Stimulated activated CD4-positive, alpha-beta T cell treated with anti-CD3 and anti-CD28 coated beads, Interleukin-1b, Interleukin-23, amount 100 ng/mL, for 4 hours (primary cell): ENCODE measurements around the gene DCAF7.
A peak's percentile ranks its signal among the peaks of the same experiment; 100 is the strongest.

ENCODE experiments used
- DNase-seq, 2 donors: peaks; one replicate each; pipeline ENCODE4 v3.0.0-alpha.2; 2020; ENCODE audit warnings: low read depth in 2 of 2

Gene DCAF7, protein sequence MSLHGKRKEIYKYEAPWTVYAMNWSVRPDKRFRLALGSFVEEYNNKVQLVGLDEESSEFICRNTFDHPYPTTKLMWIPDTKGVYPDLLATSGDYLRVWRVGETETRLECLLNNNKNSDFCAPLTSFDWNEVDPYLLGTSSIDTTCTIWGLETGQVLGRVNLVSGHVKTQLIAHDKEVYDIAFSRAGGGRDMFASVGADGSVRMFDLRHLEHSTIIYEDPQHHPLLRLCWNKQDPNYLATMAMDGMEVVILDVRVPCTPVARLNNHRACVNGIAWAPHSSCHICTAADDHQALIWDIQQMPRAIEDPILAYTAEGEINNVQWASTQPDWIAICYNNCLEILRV

GRCh38 chr17:63549946-63550816 is at the start of gene DCAF7:
DCAF7 (plus strand) TSS chr17:63550477; CDS start chr17:63550678, 201 bp downstream.
- DNase-seq, result peak; percentile 98 to 99

DNA sequence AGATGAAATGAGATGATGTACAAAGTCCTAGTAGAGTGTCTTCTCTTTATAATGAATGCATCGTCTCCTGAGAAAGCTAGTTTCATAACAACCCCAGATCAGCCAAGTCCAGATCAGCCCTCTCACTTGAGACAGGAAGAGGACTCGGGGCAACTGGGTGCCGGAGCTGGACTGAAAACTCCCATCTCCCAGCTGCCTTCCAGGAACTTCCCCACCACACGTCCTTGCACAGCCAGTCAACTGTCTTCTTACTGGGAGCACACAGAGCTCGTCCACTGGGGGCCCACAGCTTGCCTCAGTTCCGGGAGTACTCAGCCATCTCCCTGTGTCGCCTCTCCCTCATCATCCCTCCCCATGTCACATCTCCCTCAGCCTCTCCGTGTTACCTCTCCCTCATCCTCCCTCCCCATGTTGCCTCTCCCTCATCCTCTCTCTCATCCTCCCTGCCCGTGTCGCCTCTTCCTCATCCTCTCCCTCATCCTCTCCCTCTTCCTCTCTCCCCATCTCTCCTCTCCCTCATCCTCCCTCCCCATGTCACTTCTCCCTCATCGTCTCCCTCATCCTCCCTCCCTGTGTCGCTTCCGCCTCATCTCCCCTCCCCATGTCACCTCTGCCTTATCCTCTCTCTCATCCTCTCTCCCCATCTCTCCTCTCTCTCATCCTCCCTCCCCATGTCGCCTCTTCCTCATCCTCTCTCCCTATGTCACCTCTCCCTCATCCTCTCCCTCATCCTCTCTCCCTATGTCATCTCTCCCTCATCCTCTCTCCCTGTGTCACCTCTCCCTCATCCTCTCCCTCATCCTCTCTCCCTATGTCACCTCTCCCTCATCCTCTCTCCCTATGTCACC is 49.5 kb upstream of the DCAF7 start:
- DNase-seq, result no peak

DNA sequence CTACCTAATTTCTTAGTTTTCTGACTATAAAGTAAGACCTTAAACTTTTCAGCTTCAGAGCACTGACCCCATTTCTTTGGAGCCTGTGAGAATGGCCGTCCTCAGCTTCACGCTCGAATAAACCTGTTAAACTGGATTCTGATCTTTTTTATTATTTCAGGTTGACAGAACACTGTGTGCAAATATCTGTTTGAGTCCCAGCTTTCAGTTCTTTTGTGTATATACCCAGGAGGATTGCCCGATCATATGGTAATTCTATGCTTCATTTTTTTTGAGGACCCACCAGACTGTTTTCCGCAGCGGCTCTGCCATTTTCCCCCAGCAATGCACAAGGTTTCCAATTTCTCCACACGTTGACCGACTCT is 47.0 kb upstream of the DCAF7 start:
- no peak for DNase-seq

DNA sequence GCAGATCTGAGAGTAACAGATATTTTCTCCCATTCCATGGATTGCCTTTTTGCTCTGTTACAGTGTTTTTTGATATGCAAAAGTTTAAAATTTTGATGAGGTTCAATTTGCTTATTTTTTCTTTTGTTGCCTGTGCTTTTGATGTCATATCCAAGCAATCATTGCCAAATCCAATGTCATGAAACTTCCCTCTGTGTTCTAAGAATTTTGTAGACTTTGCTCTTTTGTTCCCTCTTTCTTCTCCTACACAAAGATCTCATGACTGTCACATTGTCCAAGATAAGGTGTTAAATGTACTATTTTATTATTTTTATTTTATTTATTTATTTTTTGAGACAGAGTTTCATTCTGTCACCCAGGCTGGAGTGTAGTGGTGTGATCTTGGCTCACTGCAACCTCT is 46.0 kb upstream of the DCAF7 start:
- DNase-seq, result no peak

DNA sequence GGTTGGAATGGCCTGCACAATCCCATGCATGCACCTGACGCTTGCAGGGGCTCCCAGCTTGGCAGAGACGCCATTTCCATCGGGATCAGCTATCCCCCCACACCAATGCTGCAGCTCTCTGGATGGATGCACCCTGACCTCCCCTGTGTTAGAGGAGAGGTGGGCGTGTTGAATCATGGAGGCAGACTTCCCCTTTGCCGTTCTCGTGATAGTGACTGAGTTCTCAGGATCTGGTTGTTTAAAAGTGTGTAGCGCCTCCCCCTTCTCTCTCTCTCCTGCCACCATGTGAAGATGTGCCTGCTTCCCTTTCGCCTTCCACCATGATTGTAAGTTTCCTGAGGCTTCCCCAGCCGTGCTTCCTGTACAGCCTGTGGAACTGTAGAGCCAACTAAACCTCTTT is 44.9 kb upstream of the DCAF7 start:
- DNase-seq, result no peak

- no peak for DNase-seq
Observed at GRCh38 chr17:63506627-63507026, 43.6 kb upstream of the DCAF7 start.

DNA sequence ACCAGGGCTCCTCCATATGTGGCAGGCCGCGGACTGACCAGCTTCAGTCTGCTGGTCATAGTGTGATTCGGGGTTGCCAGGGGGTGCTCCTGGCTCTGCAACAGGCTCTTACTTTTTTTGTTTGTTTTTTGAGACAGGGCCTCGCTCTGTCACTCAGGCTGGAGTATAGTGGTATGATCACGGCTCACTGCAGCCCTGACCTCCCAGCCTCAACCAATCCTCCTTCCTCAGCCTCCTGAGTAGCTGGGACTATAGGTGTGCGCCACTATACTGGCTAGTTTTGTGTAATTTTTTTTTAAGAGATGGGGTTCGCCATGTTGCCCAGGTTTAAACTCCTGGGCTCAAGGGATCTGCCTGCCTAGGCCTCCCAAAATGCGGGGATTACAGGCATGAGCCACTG is 38.9 kb upstream of the DCAF7 start:
- DNase-seq, result no peak

- DNase-seq, result no peak
Observed at GRCh38 chr17:63512388-63512787, 37.9 kb upstream of the DCAF7 start.

DNA sequence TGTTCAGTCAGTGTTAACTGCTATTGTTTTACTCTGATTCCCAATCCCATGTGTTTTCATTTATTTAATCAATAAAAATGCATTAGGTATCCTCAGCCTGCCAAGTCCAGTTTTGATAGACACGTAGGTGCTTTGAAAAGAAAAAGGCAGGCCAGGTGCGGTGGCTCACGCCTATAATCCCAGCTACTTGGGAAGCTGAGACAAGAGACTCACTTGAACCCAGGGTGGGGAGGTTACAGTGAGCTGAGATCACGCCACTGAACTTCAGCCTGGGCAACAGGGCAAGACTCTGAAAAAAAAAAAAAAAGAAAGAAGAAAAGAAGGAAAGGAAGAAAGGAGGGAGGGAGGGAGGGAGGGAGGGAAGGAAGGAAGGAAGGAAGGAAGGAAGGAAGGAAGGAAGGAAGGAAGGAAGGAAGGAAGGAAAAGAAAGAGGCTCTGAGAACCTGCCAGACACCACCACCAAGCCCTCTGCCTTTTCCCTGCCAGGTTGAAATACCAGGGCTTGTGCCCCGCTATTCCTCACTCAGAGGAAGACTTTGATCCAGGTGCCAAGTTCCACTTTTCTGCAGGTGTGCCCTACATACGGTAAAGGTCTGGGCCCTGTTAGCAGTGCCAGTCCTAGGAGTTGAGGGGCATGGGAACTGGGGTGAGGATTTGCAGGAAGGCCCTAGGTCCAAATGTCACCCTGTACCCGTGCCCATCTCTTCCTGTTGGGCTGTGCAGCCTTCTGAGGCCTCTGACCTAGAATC is 37.2 kb upstream of the DCAF7 start:
- no peak for DNase-seq

DNA sequence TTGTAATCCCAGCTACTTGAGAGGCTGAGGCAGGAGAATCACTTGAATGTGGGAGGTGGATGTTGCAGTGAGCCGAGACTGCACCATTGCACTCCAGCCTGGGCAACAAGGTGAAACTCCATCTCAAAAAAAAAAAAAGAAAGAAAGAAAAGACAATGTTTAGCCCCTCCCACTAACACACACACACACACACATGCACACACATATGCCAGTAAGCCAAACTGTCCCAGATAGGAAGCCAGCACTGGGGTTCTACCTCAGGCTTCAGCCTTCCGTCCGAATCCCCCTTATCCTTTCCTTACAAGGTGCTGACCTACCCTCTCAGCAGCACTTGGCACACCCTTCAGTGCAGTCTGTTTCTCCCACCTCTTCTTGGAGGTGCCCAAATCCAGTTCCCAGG is 35.8 kb upstream of the DCAF7 start:
- no peak for DNase-seq

GRCh38 chr17:63514974-63515373 is 35.3 kb upstream of the DCAF7 start:
- no peak for DNase-seq

DNA sequence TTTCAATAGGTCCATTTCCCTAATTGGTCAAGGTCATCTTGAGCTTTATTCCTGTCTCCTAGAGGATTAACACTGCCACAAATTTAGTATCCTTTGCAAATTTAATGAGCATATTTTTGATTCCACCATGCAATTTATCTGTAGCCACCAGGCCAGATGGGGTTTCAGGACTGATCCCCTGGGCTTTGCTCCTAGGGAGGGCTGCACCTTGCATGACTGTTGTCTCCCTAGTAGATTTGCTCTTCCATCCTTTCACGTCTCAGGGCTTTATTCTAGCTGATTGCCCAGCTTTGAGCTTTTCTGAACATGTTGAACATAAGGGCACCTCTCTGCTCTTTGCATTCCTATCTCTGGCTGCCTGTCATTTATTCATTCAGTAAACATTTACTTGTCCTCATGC is 34.9 kb upstream of the DCAF7 start:
- DNase-seq, result no peak

DNA sequence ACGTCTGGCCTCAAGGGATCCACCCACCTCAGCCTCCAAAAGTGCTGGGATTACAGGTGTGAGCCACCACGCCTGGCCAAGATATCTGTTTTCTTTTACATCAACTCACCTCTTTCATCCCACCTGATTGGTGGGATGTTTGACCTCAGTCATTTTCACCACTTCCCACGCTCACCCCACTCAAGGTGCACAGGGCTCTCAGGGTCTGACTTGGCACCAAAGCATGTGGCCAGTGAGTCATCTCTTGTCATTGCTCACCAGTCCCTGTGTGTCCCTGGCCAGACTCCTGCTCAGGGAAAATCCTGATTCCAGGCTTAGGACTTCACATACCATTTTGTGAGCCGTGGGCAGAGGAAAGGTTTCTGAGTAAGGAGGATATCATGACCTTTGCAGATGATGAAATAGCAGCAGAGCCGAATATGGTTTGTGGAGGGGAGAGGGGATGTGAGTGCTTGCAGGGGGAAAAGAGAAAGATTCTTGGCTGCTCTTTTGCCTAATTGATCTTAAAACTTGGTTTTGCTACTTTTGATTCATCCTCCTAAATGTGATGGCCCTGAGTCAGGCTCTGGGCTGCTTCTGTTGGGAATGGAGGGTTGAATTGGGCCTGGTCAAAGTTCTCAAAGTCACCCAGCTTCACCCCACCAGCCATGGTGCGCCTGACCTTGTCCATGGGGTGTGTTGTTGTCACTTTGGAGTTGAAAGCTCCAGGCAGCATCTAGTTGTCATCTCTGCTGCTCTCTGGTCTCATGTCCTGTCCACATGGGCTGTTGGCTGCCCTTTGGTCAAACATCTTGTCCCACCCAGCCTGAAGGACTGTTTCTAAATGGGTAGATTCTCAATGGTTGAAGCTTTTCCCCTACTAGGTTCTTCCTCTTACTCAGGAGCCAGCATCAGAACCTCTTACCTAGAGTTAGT is 33.1 kb upstream of the DCAF7 start:
- no peak for DNase-seq

GRCh38 chr17:63517825-63518534 is 32.3 kb upstream of the DCAF7 start:
- no peak for DNase-seq

GRCh38 chr17:63519116-63519881 is 31.0 kb upstream of the DCAF7 start:
- DNase-seq, result no peak

DNA sequence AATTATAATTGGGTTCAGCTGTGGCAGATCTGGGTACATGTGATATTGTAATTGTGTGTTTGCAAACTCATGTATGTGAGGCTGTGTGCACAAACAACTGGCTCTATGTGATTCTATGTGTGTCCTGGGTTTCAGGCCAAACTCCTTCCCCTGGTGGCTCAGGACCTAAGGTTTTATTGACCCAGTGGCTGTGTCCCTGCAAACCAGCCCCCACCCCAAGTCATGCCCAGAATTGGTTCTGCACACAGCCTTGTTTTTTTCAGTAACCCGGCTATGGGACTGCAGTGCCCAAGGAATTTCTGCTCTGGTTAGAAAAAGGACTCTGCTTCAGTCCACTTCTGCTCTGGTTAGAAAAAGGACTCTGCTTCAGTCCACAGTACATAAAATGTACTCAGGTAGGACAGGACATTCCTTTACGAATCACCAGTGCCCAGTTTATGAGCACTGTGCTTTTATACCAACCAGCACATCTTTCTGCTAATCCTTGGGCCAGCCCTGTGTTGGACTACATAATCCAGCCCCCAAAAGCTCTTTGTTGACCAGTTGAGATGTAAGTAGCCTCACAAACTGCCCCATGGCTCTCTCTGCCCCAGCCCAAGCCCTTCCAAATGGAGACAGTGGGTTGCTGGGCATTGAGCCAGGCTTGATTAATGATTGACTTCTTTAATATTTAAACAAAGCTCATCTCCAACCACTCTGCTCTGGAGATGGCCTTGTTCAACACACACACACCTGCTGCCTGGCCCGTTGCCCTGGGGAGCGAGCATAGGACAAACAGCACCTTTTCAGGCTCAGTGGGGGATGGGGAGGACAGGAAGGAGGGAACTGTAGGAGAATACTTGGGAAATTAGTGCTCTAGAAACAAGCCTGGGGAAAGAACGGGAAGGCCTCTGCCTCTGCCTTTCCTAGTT is 30.1 kb upstream of the DCAF7 start:
- no peak for DNase-seq

DNA sequence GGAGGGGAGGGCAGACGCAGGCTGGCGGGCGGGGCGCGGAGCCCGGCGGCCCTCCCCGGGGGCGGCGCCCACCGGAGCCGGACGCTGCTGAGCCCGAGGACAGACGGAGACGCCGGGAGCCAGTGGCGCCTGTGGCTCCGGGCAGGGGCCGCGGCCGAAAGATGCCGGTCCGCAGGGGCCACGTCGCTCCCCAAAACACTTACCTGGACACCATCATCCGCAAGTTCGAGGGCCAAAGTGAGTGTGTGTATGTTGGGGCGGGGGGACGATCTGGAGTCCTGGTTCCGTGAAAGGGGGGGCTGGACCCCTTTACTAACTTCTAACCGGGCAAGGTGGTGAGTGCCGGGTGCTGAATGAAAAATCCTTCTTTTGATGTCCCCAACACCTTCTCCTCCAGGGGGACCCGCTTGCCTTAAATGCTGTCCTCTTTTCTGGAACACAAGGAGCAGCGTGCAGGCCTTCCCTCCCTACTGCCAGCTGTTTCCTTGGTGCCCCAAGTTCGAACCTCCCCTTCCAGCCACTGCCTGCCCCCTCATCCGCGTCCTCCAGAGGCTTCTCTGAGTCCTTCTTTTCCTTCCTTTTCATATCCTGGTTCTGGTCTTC is 26.9 kb upstream of the DCAF7 start, which contains the start of gene KCNH6:
KCNH6 (plus strand) TSS at position 106 of the 603 bp plus-strand sequence; CDS start at position 162, 56 bp downstream.
- no peak for DNase-seq
